WTC11 (cell line): Measurements from ENCODE around the gene NQO2. TPM values are rescaled to one million over a fixed set of nuclear protein-coding genes. Genes with fewer than 3 reads are reported as not detected.

ENCODE experiments used
- ATAC-seq: fragments of 200-7000 bp; cut with Tn5 transposase; 2 replicates; pipeline ENCODE4 v1.10.0; 2021; ENCODE audit warnings: mild to moderate bottlenecking, moderate library complexity
- CTCF ChIA-PET: fragments of 300-600 bp; sonication (Branson Sonifier 250); formaldehyde crosslinking; loops from one replicate; lab custom pipeline; 2021; ENCODE audit warnings: antibody characterized with exemption; lab: Charles Lee
- POLR2A ChIA-PET: fragments of 350-600 bp; sonication (Branson Sonifier 250); formaldehyde crosslinking; loops from one replicate; lab custom pipeline; 2021; ENCODE audit warnings: antibody characterized with exemption; lab: Charles Lee
- DNase-seq: peaks from one replicate; pipeline ENCODE4 v3.0.0; 2021; ENCODE audit warnings: low spot score
- H3K27ac Mint-ChIP-seq: 2 replicates; pipeline ENCODE4 v1.8.0; 2021; ENCODE audit warnings: mixed read lengths
- H3K27me3 Mint-ChIP-seq: 2 replicates; pipeline ENCODE4 v1.8.0; 2021; ENCODE audit warnings: low read depth, mild to moderate bottlenecking, moderate library complexity, mixed read lengths
- H3K36me3 Mint-ChIP-seq: 2 replicates; pipeline ENCODE4 v1.8.0; 2021; ENCODE audit warnings: mixed read lengths
- H3K4me1 Mint-ChIP-seq: 2 replicates; pipeline ENCODE4 v1.8.0; 2022; ENCODE audit warnings: mixed read lengths
- H3K4me3 Mint-ChIP-seq: 2 replicates; pipeline ENCODE4 v1.8.0; 2021; ENCODE audit warnings: mild to moderate bottlenecking, moderate library complexity, mixed read lengths
- H3K9me3 Mint-ChIP-seq: 2 replicates; pipeline ENCODE4 v1.8.0; 2021; ENCODE audit warnings: mixed read lengths
- CDX4 ChIP-seq: fragments of 250-450 bp; sonication (Bioruptor Pico); IDR thresholded peaks from 2 replicates; pipeline ENCODE4 v1.9.0; 2021; ENCODE audit warnings: moderate library complexity, mild to moderate bottlenecking, inconsistent platforms, borderline replicate concordance
- GRHL2 ChIP-seq: fragments of 250-450 bp; sonication (Bioruptor Pico); IDR thresholded peaks from 2 replicates; pipeline ENCODE4 v1.8.0; 2022; ENCODE audit warnings: mild to moderate bottlenecking, moderate library complexity; ENCODE audit not compliant: insufficient replicate concordance, severe bottlenecking
- HMGA2 ChIP-seq: fragments of 250-450 bp; sonication (Bioruptor Pico); IDR thresholded peaks from 2 replicates; pipeline ENCODE4 v1.4.0; 2021; ENCODE audit warnings: mild to moderate bottlenecking, moderate library complexity
- HMGXB4 ChIP-seq: sonication (generic); formaldehyde crosslinking; IDR thresholded peaks from 2 replicates; pipeline ENCODE4 v1.8.1; 2023; ENCODE audit warnings: mild to moderate bottlenecking, moderate library complexity, missing genetic modification reagents
- NFE2L1 ChIP-seq: sonication (generic); formaldehyde crosslinking; IDR thresholded peaks from 2 replicates; pipeline ENCODE4 v1.8.1; 2023; ENCODE audit warnings: missing genetic modification reagents
- RELA ChIP-seq: sonication (generic); formaldehyde crosslinking; IDR thresholded peaks from 2 replicates; pipeline ENCODE4 v1.8.1; 2022; ENCODE audit warnings: missing genetic modification reagents, mild to moderate bottlenecking, borderline replicate concordance
- SOX15 ChIP-seq: fragments of 250-450 bp; sonication (Bioruptor Pico); IDR thresholded peaks from 2 replicates; pipeline ENCODE4 v1.9.0; 2021; ENCODE audit warnings: mild to moderate bottlenecking
- STAT6 ChIP-seq: sonication (generic); formaldehyde crosslinking; conservative IDR thresholded peaks from 2 replicates; pipeline ENCODE4 v1.8.1; 2023; ENCODE audit warnings: mild to moderate bottlenecking, low read depth, missing genetic modification reagents, moderate library complexity
- TCF7 ChIP-seq: sonication (generic); formaldehyde crosslinking; IDR thresholded peaks from 2 replicates; pipeline ENCODE4 v1.8.0; 2022; ENCODE audit warnings: mild to moderate bottlenecking, low read depth, missing genetic modification reagents, moderate library complexity
- TEAD1 ChIP-seq: sonication (generic); formaldehyde crosslinking; IDR thresholded peaks from 2 replicates; pipeline ENCODE4 v1.8.0; 2022; ENCODE audit warnings: mild to moderate bottlenecking, missing genetic modification reagents
- USF2 ChIP-seq: sonication (generic); formaldehyde crosslinking; IDR thresholded peaks from 2 replicates; pipeline ENCODE4 v1.8.1; 2023; ENCODE audit warnings: mild to moderate bottlenecking, missing genetic modification reagents, moderate library complexity
- ZBTB43 ChIP-seq: sonication (generic); formaldehyde crosslinking; IDR thresholded peaks from 2 replicates; pipeline ENCODE4 v1.8.1; 2023; ENCODE audit warnings: mild to moderate bottlenecking, missing genetic modification reagents
- ZNF317 ChIP-seq: sonication (generic); formaldehyde crosslinking; IDR thresholded peaks from 2 replicates; pipeline ENCODE4 v1.8.1; 2023; ENCODE audit warnings: low read depth, mild to moderate bottlenecking, moderate library complexity, missing genetic modification reagents, borderline replicate concordance
- ZNF416 ChIP-seq: fragments of 250-450 bp; sonication (Bioruptor Pico); IDR thresholded peaks from 2 replicates; pipeline ENCODE4 v1.9.0; 2021; ENCODE audit warnings: mild to moderate bottlenecking, inconsistent platforms
- ZNF423 ChIP-seq: fragments of 250-450 bp; sonication (Bioruptor Pico); IDR thresholded peaks from 2 replicates; pipeline ENCODE4 v2.1.2; 2022; ENCODE audit warnings: mild to moderate bottlenecking, moderate library complexity
- ZNF532 ChIP-seq: fragments of 250-450 bp; sonication (Bioruptor Pico); IDR thresholded peaks from 2 replicates; pipeline ENCODE4 v1.9.0; 2021; ENCODE audit warnings: mild to moderate bottlenecking, borderline replicate concordance
- total RNA-seq: library from RNA; stranded (reverse); gene quantifications from 3 replicates; pipeline ENCODE4 v1.2.3, GENCODE V29; 2021

The NQO2 gene
- total RNA-seq, 1 experiment from 2014 or later, result 119 TPM

- no peak for TF ChIP-seq CDX4 (CRISPR knock-in tag)
- no peak for TF ChIP-seq ZNF532 (CRISPR knock-in tag)
Measured at GRCh38 chr6:3011592-3011991, 11.9 kb downstream of the NQO2 start (continued).

- Mint-ChIP-seq H3K9me3 (peaks cover 44% of the 10 kb centered on the region), H3K27me3 (no peaks in the 10 kb centered on the region), H3K27ac (peak overlapping the region; percentile 50; the same call in 1 of the 2 replicates), H3K4me3 (no peak overlapping the region), H3K4me1 (peaks cover 19% of the 10 kb centered on the region), H3K36me3 (peaks cover 96% of the 10 kb centered on the region)
- ChIA-PET CTCF (interaction anchor here (0.6 to 2.0 kb wide), 2 partner anchors 12 to 249 kb away, joined by 4 to 8 read pairs; no protein-coding TSS in a partner anchor), POLR2A (interaction anchor here (0.6 kb wide), 1 partner anchor 901 kb away, joined by 6 read pairs; no protein-coding TSS in a partner anchor)
- TF ChIP-seq RELA (CRISPR knock-in tag), result no peak
- no peak for TF ChIP-seq USF2 (CRISPR knock-in tag)
- 0 out of 2 replicates have a peak, but pooled peaks have one; percentile 37 for TF ChIP-seq NFE2L1 (CRISPR knock-in tag)
- TF ChIP-seq HMGA2 (CRISPR knock-in tag), result no peak
- ATAC-seq (no peak), DNase-seq (no peak)
Measured at GRCh38 chr6:3013486-3013885, 13.8 kb downstream of the NQO2 start.

GRCh38 chr6:3013901-3014674 lies 14.4 kb downstream of the NQO2 start:
- Mint-ChIP-seq H3K4me3 (no peak overlapping the region), H3K27ac (no peak overlapping the region; the same call in 1 of the 2 replicates), H3K4me1 (peaks cover 13% of the 10 kb centered on the region), H3K27me3 (no peaks in the 10 kb centered on the region), H3K36me3 (peaks cover 92% of the 10 kb centered on the region), H3K9me3 (peaks cover 40% of the 10 kb centered on the region)
- ChIA-PET POLR2A (no interaction called here), CTCF (interaction anchor here (2.0 kb wide), 1 partner anchor 12 kb away, joined by 8 read pairs; no protein-coding TSS in a partner anchor)
- TF ChIP-seq SOX15 (CRISPR knock-in tag) (no peak), TEAD1 (CRISPR knock-in tag) (no peak)
- no peak for DNase-seq
- ATAC-seq, result no peak

- no peak overlapping the region for H3K27ac Mint-ChIP-seq
- no peak for TF ChIP-seq GRHL2 (CRISPR knock-in tag)
- no peak for TF ChIP-seq ZNF317 (CRISPR knock-in tag)
- TF ChIP-seq HMGXB4 (CRISPR knock-in tag), result no peak
- TF ChIP-seq ZBTB43, result no peak
- no peak for TF ChIP-seq STAT6 (CRISPR knock-in tag)
- TF ChIP-seq ZNF423 (CRISPR knock-in tag), result no peak
- TF ChIP-seq ZNF416 (CRISPR knock-in tag), result no peak
- TF ChIP-seq TCF7, result no peak
Measured at GRCh38 chr6:3014675-3015066, 15.0 kb downstream of the NQO2 start.

More at GRCh38 chr6:3014675-3015066, 15.0 kb downstream of the NQO2 start:
- ChIA-PET CTCF (interaction anchor here (2.0 kb wide), 1 partner anchor 13 kb away, joined by 8 read pairs; no protein-coding TSS in a partner anchor), POLR2A (no interaction called here)
- peaks cover 92% of the 10 kb centered on the region for H3K36me3 Mint-ChIP-seq
- H3K27me3 Mint-ChIP-seq, result no peaks in the 10 kb centered on the region
- no peak for DNase-seq
- no peak overlapping the region for H3K4me3 Mint-ChIP-seq
- peaks cover 35% of the 10 kb centered on the region for H3K9me3 Mint-ChIP-seq
- no peak for ATAC-seq
- peaks cover 7% of the 10 kb centered on the region for H3K4me1 Mint-ChIP-seq
